ENCODE measurements around the gene BNC1. TPM values are rescaled to one million over a fixed set of nuclear protein-coding genes. Genes with fewer than 3 reads are reported as not detected.

Gene BNC1
- total and polyA plus RNA-seq, 2 experiments from 2014 or later: 4.1 to 7.5 TPM

- H3K4me1 ChIP-seq (ENCODE audit: insufficient read depth): peaks cover 70% of the 10 kb centered on the region
- H3K9ac ChIP-seq: peak overlapping the region; percentile 60
- no peaks in the 10 kb centered on the region for H3K9me2 ChIP-seq (ENCODE audit: insufficient read depth)
- H2AFZ ChIP-seq: no peak overlapping the region
- peak overlapping the region; percentile 68 for H3K4me2 ChIP-seq (ENCODE audit: unreplicated experiment)
- no peak overlapping the region for H3K4me3 ChIP-seq
- WGBS, 2 experiments (ENCODE audit: low coverage in 1 of 2, low lambda C conversion rate in 2 of 2, missing lambda C conversion rate in 2 of 2): 78 to 85% methylated on average over 6 to 7 of the region's 7 CpGs
- no peaks in the 10 kb centered on the region for H4K20me1 ChIP-seq (ENCODE audit: insufficient read depth)
- peak; percentile 20 for DNase-seq
- no peaks in the 10 kb centered on the region for H3K27me3 ChIP-seq (replicated peaks; ENCODE audit: insufficient read depth)
- H3K27ac ChIP-seq: peak overlapping the region; percentile 84
- H3K79me2 ChIP-seq (ENCODE audit: insufficient read depth): peaks cover 9% of the 10 kb centered on the region; the same call in 1 of the 2 replicates
- peaks cover 72% of the 10 kb centered on the region for H3F3A ChIP-seq (ENCODE audit: insufficient read depth)
- H3K9me3 ChIP-seq (ENCODE audit: low read depth): no peaks in the 10 kb centered on the region
- no peaks in the 10 kb centered on the region for H3K36me3 ChIP-seq (ENCODE audit: low read depth)
- no peak for TF ChIP-seq EZH2phosphoT487 (IDR thresholded peaks at IDR 0.05; ENCODE audit: insufficient read depth, low read depth)
- TF ChIP-seq EZH2 (IDR thresholded peaks at IDR 0.05; ENCODE audit: insufficient read depth, poor library complexity, severe bottlenecking): no peak
- in situ Hi-C loops (cut with MboI): no loop called here
These were observed 3.9 kb upstream of the BNC1 start for GRCh38 chr15:83288381-83288801.

DNA sequence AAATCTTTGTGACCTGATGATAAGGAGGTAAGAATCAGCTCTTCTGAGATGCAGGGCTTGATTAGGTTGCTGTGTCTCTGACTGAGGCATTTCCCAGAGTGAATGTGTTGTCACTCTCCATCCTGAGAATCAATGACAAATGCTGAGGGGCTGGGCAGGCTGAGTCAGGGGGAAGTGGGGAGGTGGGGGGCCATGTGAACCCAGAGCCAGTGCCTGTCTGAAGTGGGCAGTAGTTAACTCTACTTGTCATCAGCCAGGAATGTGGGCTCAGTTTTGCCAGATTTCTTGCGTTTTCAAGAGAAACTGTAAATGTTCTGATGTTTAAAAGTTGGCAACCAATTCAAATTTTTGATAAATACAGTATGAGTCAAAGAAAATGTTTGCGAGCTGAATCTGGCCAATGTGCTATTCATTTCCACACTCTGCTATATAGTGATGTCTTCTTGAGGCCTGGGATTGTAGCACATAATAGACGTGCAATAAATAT is 3.1 kb upstream of the BNC1 start:
- Histone ChIP-seq H2AFZ (no peak overlapping the region), H3K9ac (peak overlapping the region; percentile 60), H4K20me1 (ENCODE audit: insufficient read depth) (no peaks in the 10 kb centered on the region), H3K4me2 (ENCODE audit: unreplicated experiment) (peak overlapping the region; percentile 68), H3K9me2 (ENCODE audit: insufficient read depth) (no peaks in the 10 kb centered on the region), H3F3A (ENCODE audit: insufficient read depth) (peaks cover 66% of the 10 kb centered on the region), H3K79me2 (ENCODE audit: insufficient read depth) (peaks cover 17% of the 10 kb centered on the region), H3K27me3 (replicated peaks; ENCODE audit: insufficient read depth) (no peaks in the 10 kb centered on the region), H3K36me3 (ENCODE audit: low read depth) (no peaks in the 10 kb centered on the region), H3K9me3 (ENCODE audit: low read depth) (no peaks in the 10 kb centered on the region), H3K4me3 (peak overlapping the region; percentile 36), H3K27ac (peak overlapping the region; percentile 84), H3K4me1 (ENCODE audit: insufficient read depth) (peaks cover 65% of the 10 kb centered on the region)
- in situ Hi-C loops (cut with MboI): no loop called here
- no peak for TF ChIP-seq EZH2phosphoT487 (IDR thresholded peaks at IDR 0.05; ENCODE audit: insufficient read depth, low read depth)
- no peak for TF ChIP-seq EZH2 (IDR thresholded peaks at IDR 0.05; ENCODE audit: insufficient read depth, poor library complexity, severe bottlenecking)
- peak; percentile 95 for DNase-seq
- WGBS, 2 experiments (ENCODE audit: low coverage in 1 of 2, low lambda C conversion rate in 2 of 2, missing lambda C conversion rate in 2 of 2): 0 to 1% methylated on average over 3 of the region's 3 CpGs

DNA sequence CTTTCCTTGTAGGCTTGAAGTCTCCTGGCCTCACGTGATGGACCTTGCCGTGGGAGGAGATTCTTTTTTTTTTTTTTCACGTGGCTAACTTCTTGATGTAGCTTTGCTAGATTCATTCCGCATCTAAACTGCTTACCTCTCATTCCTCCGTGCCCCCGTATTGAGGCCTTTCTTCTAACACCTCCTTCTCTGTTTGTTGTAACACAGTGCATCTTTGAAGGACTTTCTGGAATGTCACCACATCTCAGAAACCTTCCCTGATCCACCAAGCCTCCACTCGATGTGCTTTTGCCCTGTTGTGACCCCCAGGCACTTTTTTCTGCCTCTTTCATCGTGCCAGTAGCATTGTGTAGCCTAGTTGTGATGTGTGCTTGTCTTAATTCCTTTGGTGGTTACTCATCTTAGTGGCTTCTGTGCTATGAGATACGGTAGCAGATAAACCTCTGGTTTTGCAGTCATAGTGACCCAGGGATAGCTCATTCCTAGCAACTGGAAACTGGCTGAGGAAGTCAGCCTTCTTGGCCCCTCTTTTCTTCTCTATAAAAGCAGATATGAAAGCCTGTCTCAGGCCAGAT is 1.6 kb upstream of the BNC1 start:
- Histone ChIP-seq H2AFZ (no peak overlapping the region), H3K27me3 (replicated peaks; ENCODE audit: insufficient read depth) (no peaks in the 10 kb centered on the region), H3K27ac (peak overlapping the region; percentile 84), H3K9ac (peak overlapping the region; percentile 56), H3K4me1 (ENCODE audit: insufficient read depth) (peaks cover 64% of the 10 kb centered on the region), H3K9me2 (ENCODE audit: insufficient read depth) (no peaks in the 10 kb centered on the region), H4K20me1 (ENCODE audit: insufficient read depth) (no peaks in the 10 kb centered on the region), H3K79me2 (ENCODE audit: insufficient read depth) (peaks cover 32% of the 10 kb centered on the region), H3K4me2 (ENCODE audit: unreplicated experiment) (peak overlapping the region; percentile 56), H3K4me3 (peak overlapping the region; percentile 20; the same call in 1 of the 2 replicates), H3K9me3 (ENCODE audit: low read depth) (no peaks in the 10 kb centered on the region), H3K36me3 (ENCODE audit: low read depth) (no peaks in the 10 kb centered on the region), H3F3A (ENCODE audit: insufficient read depth) (peaks cover 60% of the 10 kb centered on the region)
- TF ChIP-seq EZH2 (IDR thresholded peaks at IDR 0.05; ENCODE audit: insufficient read depth, poor library complexity, severe bottlenecking): no peak
- peak; percentile 79; the same call in 1 of the 2 replicates for TF ChIP-seq EZH2phosphoT487 (IDR thresholded peaks at IDR 0.05; ENCODE audit: insufficient read depth, low read depth)
- DNase-seq: peak; percentile 89
- in situ Hi-C loops (cut with MboI): no loop called here
- WGBS, 2 experiments (ENCODE audit: low coverage in 1 of 2, low lambda C conversion rate in 2 of 2, missing lambda C conversion rate in 2 of 2): 46 to 48% methylated on average over 9 of the region's 9 CpGs

DNA sequence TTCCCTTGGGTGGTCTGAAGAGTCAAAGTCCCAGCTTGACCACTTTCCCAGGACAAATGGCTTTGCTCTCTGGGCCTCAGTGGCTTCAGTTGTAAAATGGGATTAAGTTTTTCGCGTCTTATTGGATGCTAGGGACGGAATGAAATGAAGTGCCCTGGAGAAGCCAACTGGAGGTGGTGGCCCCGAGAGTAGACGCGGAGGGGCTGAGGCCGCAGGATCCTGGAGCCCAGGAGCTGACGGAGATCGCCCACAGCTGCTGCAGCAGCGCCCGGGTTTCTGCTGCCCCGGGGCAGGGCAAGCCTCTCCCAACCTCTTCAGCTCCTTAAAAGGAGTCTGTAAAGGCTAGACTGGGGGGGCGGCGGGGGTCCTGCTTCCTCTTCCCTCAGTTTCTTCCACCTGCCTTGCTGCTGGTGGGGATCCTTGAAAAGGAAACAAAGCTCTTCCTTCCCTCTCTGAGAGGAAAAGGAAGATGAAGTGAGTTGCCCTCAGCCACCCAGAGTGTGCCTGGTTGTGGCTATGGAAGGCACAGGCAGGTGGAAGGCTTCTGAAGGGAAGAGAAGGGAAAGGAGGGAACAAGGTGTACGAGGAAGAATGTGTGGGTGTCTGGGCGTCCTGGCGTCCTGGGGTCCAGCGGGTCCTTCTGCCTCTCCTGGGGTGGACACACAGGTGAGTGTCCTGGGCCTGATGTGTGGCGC is 967 bp upstream of the BNC1 start:
- H3K4me3 ChIP-seq: no peak overlapping the region
- TF ChIP-seq EZH2phosphoT487 (IDR thresholded peaks at IDR 0.05; ENCODE audit: insufficient read depth, low read depth): no peak
- TF ChIP-seq EZH2 (IDR thresholded peaks at IDR 0.05; ENCODE audit: insufficient read depth, poor library complexity, severe bottlenecking): no peak
- no peaks in the 10 kb centered on the region for H3K27me3 ChIP-seq (replicated peaks; ENCODE audit: insufficient read depth)
- H3K36me3 ChIP-seq (ENCODE audit: low read depth): no peaks in the 10 kb centered on the region
- no peaks in the 10 kb centered on the region for H3K9me3 ChIP-seq (ENCODE audit: low read depth)
- DNase-seq: peak; percentile 11
- in situ Hi-C loops (cut with MboI): no loop called here
- H3K4me2 ChIP-seq (ENCODE audit: unreplicated experiment): no peak overlapping the region
- H3F3A ChIP-seq (ENCODE audit: insufficient read depth): peaks cover 55% of the 10 kb centered on the region
- no peak overlapping the region for H2AFZ ChIP-seq
- peaks cover 38% of the 10 kb centered on the region for H3K79me2 ChIP-seq (ENCODE audit: insufficient read depth)
- H3K27ac ChIP-seq: peak overlapping the region; percentile 84
- no peaks in the 10 kb centered on the region for H4K20me1 ChIP-seq (ENCODE audit: insufficient read depth)
- H3K4me1 ChIP-seq (ENCODE audit: insufficient read depth): peaks cover 58% of the 10 kb centered on the region
- H3K9ac ChIP-seq: no peak overlapping the region
- no peaks in the 10 kb centered on the region for H3K9me2 ChIP-seq (ENCODE audit: insufficient read depth)
- WGBS, 2 experiments (ENCODE audit: low coverage in 1 of 2, low lambda C conversion rate in 2 of 2, missing lambda C conversion rate in 2 of 2): 94 to 99% methylated on average over 15 to 17 of the region's 19 CpGs
